Measurements from ENCODE around the gene TRUB1. TPM values are rescaled to one million over a fixed set of nuclear protein-coding genes. Genes with fewer than 3 reads are reported as not detected.

The TRUB1 gene
- total and polyA plus RNA-seq, 2 experiments from 2014 or later = 17.4 to 19.6 TPM

- H2AFZ ChIP-seq = no peak overlapping the region
These were observed 31.0 kb upstream of the TRUB1 start for GRCh38 chr10:114906981-114907380.

GRCh38 chr10:114908896-114909295 is 29.1 kb upstream of the TRUB1 start:
- in situ Hi-C loops (cut with MboI) = no loop called here
- no peak overlapping the region for H3K9ac ChIP-seq
- H3K9me2 ChIP-seq (ENCODE audit: insufficient read depth) = no peaks in the 10 kb centered on the region
- no peak overlapping the region for H3K27ac ChIP-seq
- peaks cover 8% of the 10 kb centered on the region; the same call in 1 of the 2 replicates for H3K27me3 ChIP-seq (replicated peaks; ENCODE audit: insufficient read depth)
- H3K79me2 ChIP-seq (ENCODE audit: insufficient read depth) = no peaks in the 10 kb centered on the region
- WGBS, 2 experiments (ENCODE audit: low coverage in 1 of 2, low lambda C conversion rate in 2 of 2, missing lambda C conversion rate in 2 of 2) = 80 to 85% methylated on average over 5 of the region's 5 CpGs
- no peaks in the 10 kb centered on the region for H3K4me1 ChIP-seq (ENCODE audit: insufficient read depth)
- H2AFZ ChIP-seq = no peak overlapping the region
- no peak overlapping the region for H3K4me3 ChIP-seq
- H4K20me1 ChIP-seq (ENCODE audit: insufficient read depth) = no peaks in the 10 kb centered on the region
- no peaks in the 10 kb centered on the region for H3K9me3 ChIP-seq (ENCODE audit: low read depth)
- H3F3A ChIP-seq (ENCODE audit: insufficient read depth) = no peaks in the 10 kb centered on the region
- TF ChIP-seq EZH2phosphoT487 (IDR thresholded peaks at IDR 0.05; ENCODE audit: insufficient read depth, low read depth) = no peak
- no peak overlapping the region for H3K4me2 ChIP-seq (ENCODE audit: unreplicated experiment)
- DNase-seq = peak; percentile 23
- H3K36me3 ChIP-seq (ENCODE audit: low read depth) = no peaks in the 10 kb centered on the region

More at GRCh38 chr10:114906981-114907380, 31.0 kb upstream of the TRUB1 start:
- Histone ChIP-seq H3K27me3 (replicated peaks; ENCODE audit: insufficient read depth) (peaks cover 8% of the 10 kb centered on the region; the same call in 1 of the 2 replicates), H3K79me2 (ENCODE audit: insufficient read depth) (no peaks in the 10 kb centered on the region), H4K20me1 (ENCODE audit: insufficient read depth) (no peaks in the 10 kb centered on the region), H3K27ac (no peak overlapping the region), H3K9me3 (ENCODE audit: low read depth) (no peaks in the 10 kb centered on the region), H3K9ac (no peak overlapping the region), H3K9me2 (ENCODE audit: insufficient read depth) (no peaks in the 10 kb centered on the region), H3K36me3 (ENCODE audit: low read depth) (no peaks in the 10 kb centered on the region), H3K4me2 (ENCODE audit: unreplicated experiment) (no peak overlapping the region), H3F3A (ENCODE audit: insufficient read depth) (no peaks in the 10 kb centered on the region), H3K4me3 (no peak overlapping the region), H3K4me1 (ENCODE audit: insufficient read depth) (no peaks in the 10 kb centered on the region)
- DNase-seq = no peak
- in situ Hi-C loops (cut with MboI) = no loop called here
- WGBS, 2 experiments (ENCODE audit: low coverage in 1 of 2, low lambda C conversion rate in 2 of 2, missing lambda C conversion rate in 2 of 2) = 10 to 14% methylated on average over 3 of the region's 3 CpGs
- TF ChIP-seq EZH2 (IDR thresholded peaks at IDR 0.05; ENCODE audit: insufficient read depth, poor library complexity, severe bottlenecking) (no peak), EZH2phosphoT487 (IDR thresholded peaks at IDR 0.05; ENCODE audit: insufficient read depth, low read depth) (no peak)

GRCh38 chr10:114911052-114911711 is 26.8 kb upstream of the TRUB1 start:
- H3K9ac ChIP-seq = no peak overlapping the region
- WGBS, 2 experiments (ENCODE audit: low coverage in 1 of 2, low lambda C conversion rate in 2 of 2, missing lambda C conversion rate in 2 of 2) = 55 to 62% methylated on average over 4 of the region's 4 CpGs
- no peaks in the 10 kb centered on the region for H3F3A ChIP-seq (ENCODE audit: insufficient read depth)
- 0 out of 2 replicates have a peak, but pooled peaks cover 3% of the 10 kb centered on the region for H3K27me3 ChIP-seq (replicated peaks; ENCODE audit: insufficient read depth)
- H3K9me2 ChIP-seq (ENCODE audit: insufficient read depth) = no peaks in the 10 kb centered on the region
- no peaks in the 10 kb centered on the region for H3K79me2 ChIP-seq (ENCODE audit: insufficient read depth)
- H3K4me2 ChIP-seq (ENCODE audit: unreplicated experiment) = no peak overlapping the region
- no peak overlapping the region for H3K4me3 ChIP-seq
- no peak for TF ChIP-seq EZH2 (IDR thresholded peaks at IDR 0.05; ENCODE audit: insufficient read depth, poor library complexity, severe bottlenecking)
- TF ChIP-seq EZH2phosphoT487 (IDR thresholded peaks at IDR 0.05; ENCODE audit: insufficient read depth, low read depth) = no peak
- H3K27ac ChIP-seq = no peak overlapping the region
- H2AFZ ChIP-seq = no peak overlapping the region
- H3K9me3 ChIP-seq (ENCODE audit: low read depth) = no peaks in the 10 kb centered on the region
- H4K20me1 ChIP-seq (ENCODE audit: insufficient read depth) = no peaks in the 10 kb centered on the region
- H3K4me1 ChIP-seq (ENCODE audit: insufficient read depth) = no peaks in the 10 kb centered on the region
- in situ Hi-C loops (cut with MboI) = no loop called here
- no peak for DNase-seq
- no peaks in the 10 kb centered on the region for H3K36me3 ChIP-seq (ENCODE audit: low read depth)

- in situ Hi-C loops (cut with MboI) = no loop called here
- Histone ChIP-seq H3K4me1 (ENCODE audit: insufficient read depth) (no peaks in the 10 kb centered on the region), H4K20me1 (ENCODE audit: insufficient read depth) (no peaks in the 10 kb centered on the region), H3K27me3 (replicated peaks; ENCODE audit: insufficient read depth) (0 out of 2 replicates have a peak, but pooled peaks cover 6% of the 10 kb centered on the region), H3K27ac (no peak overlapping the region), H3K9me3 (ENCODE audit: low read depth) (no peaks in the 10 kb centered on the region), H3F3A (ENCODE audit: insufficient read depth) (no peaks in the 10 kb centered on the region), H3K36me3 (ENCODE audit: low read depth) (no peaks in the 10 kb centered on the region), H3K9ac (no peak overlapping the region), H3K9me2 (ENCODE audit: insufficient read depth) (no peaks in the 10 kb centered on the region), H3K4me3 (no peak overlapping the region), H3K4me2 (ENCODE audit: unreplicated experiment) (no peak overlapping the region), H3K79me2 (ENCODE audit: insufficient read depth) (no peaks in the 10 kb centered on the region), H2AFZ (no peak overlapping the region)
- TF ChIP-seq EZH2 (IDR thresholded peaks at IDR 0.05; ENCODE audit: insufficient read depth, poor library complexity, severe bottlenecking) (no peak), EZH2phosphoT487 (IDR thresholded peaks at IDR 0.05; ENCODE audit: insufficient read depth, low read depth) (no peak)
- no peak for DNase-seq
- 58 to 69% methylated on average over 5 of the region's 5 CpGs for WGBS, 2 experiments (ENCODE audit: low coverage in 1 of 2, low lambda C conversion rate in 2 of 2, missing lambda C conversion rate in 2 of 2)
These were observed 26.1 kb upstream of the TRUB1 start for GRCh38 chr10:114911801-114912469.
